ENCODE results near the gene FETUB.
"Not testable (repeated sequence)": the region's sequence is repeated elsewhere in the genome, so short reads cannot be mapped to it uniquely, and the experiment has no call there.

FETUB gene

GRCh38 chr3:186613637-186614265, 26.4 kb upstream of the FETUB start:
- DNase-seq (ENCODE audit: low read depth in 2 of 2) = no peak

- no peak for DNase-seq (ENCODE audit: low read depth in 2 of 2)
Observed at GRCh38 chr3:186614266-186614596, 26.0 kb upstream of the FETUB start.

- DNase-seq (ENCODE audit: low read depth in 2 of 2) = peak; percentile 17 to 50
Observed at GRCh38 chr3:186614597-186615483, 25.4 kb upstream of the FETUB start.

- no peak for DNase-seq (ENCODE audit: low read depth in 2 of 2)
Observed at GRCh38 chr3:186616299-186616617, 23.9 kb upstream of the FETUB start.

- DNase-seq (ENCODE audit: low read depth in 2 of 2) = peak; percentile 55 to 61
Observed at GRCh38 chr3:186617036-186617946, 22.9 kb upstream of the FETUB start.

- no peak for DNase-seq (ENCODE audit: low read depth in 2 of 2)
Observed at GRCh38 chr3:186618318-186618938, 21.8 kb upstream of the FETUB start.

- no peak for DNase-seq (ENCODE audit: low read depth in 2 of 2)
Observed at GRCh38 chr3:186619787-186620212, 20.4 kb upstream of the FETUB start.

GRCh38 chr3:186620213-186621092, 19.7 kb upstream of the FETUB start:
- no peak for DNase-seq (ENCODE audit: low read depth in 2 of 2)

- no peak for DNase-seq (ENCODE audit: low read depth in 2 of 2)
Observed at GRCh38 chr3:186621894-186622650, 18.1 kb upstream of the FETUB start.

GRCh38 chr3:186622651-186623310, 17.4 kb upstream of the FETUB start:
- no peak for DNase-seq (ENCODE audit: low read depth in 2 of 2)

- no peak for DNase-seq (ENCODE audit: low read depth in 2 of 2)
Observed at GRCh38 chr3:186624598-186624997, 15.6 kb upstream of the FETUB start.

GRCh38 chr3:186625600-186626042, 14.6 kb upstream of the FETUB start:
- no peak for DNase-seq (ENCODE audit: low read depth in 2 of 2)

GRCh38 chr3:186626254-186626847, 13.8 kb upstream of the FETUB start:
- DNase-seq (ENCODE audit: low read depth in 2 of 2) = no peak

GRCh38 chr3:186627852-186628414, 12.3 kb upstream of the FETUB start:
- no peak for DNase-seq (ENCODE audit: low read depth in 2 of 2)

- DNase-seq (ENCODE audit: low read depth in 2 of 2) = no peak
Observed at GRCh38 chr3:186628756-186629155, 11.4 kb upstream of the FETUB start.

GRCh38 chr3:186630950-186631641, 9.1 kb upstream of the FETUB start:
- no peak for DNase-seq (ENCODE audit: low read depth in 2 of 2)

GRCh38 chr3:186633481-186633880, 6.7 kb upstream of the FETUB start:
- no peak for DNase-seq (ENCODE audit: low read depth in 2 of 2)

GRCh38 chr3:186634207-186634606, 6.0 kb upstream of the FETUB start:
- DNase-seq (ENCODE audit: low read depth in 2 of 2) = not testable (repeated sequence)
